Activated T-helper 1 cell treated with anti-CD3 and anti-CD28 coated beads, Interleukin-12 subunit alpha, Interleukin-12 subunit beta, Interleukin-2, Interleukin-4 antibody, amounts not matched to agents 30 ng/mL and 10 ng/mL and 1 ng/mL, durations not matched to agents 14 hours and 24 hours and 36 hours (primary cell): Measurements from ENCODE around the gene COMMD1. TPM values are rescaled to one million over a fixed set of nuclear protein-coding genes. Genes with fewer than 3 reads are reported as not detected.
"Not testable (repeated sequence)": the region's sequence is repeated elsewhere in the genome, so short reads cannot be mapped to it uniquely, and the experiment has no call there.

Experiments
- DNase-seq: peaks from one replicate; pipeline ENCODE4 v3.0.0; 2021; ENCODE audit warnings: low spot score
- H3K27ac Mint-ChIP-seq: one replicate; pipeline ENCODE4 v1.8.0; 2021; ENCODE audit warnings: mild to moderate bottlenecking, mixed read lengths
- H3K27me3 Mint-ChIP-seq: one replicate; pipeline ENCODE4 v1.8.0; 2022; ENCODE audit warnings: mild to moderate bottlenecking, moderate library complexity, mixed read lengths; ENCODE audit not compliant: insufficient read depth
- H3K36me3 Mint-ChIP-seq: one replicate; pipeline ENCODE4 v1.8.0; 2021; ENCODE audit warnings: low read depth, mixed read lengths
- H3K4me1 Mint-ChIP-seq: one replicate; pipeline ENCODE4 v1.8.0; 2021; ENCODE audit warnings: low read depth, mixed read lengths
- H3K4me3 Mint-ChIP-seq: one replicate; pipeline ENCODE4 v1.8.0; 2021; ENCODE audit warnings: mild to moderate bottlenecking, moderate library complexity, mixed read lengths
- H3K9me3 Mint-ChIP-seq: one replicate; pipeline ENCODE4 v1.8.0; 2021; ENCODE audit warnings: mixed read lengths
- intact Hi-C: fragments of 100-400 bp; cut with micrococcal nuclease; formaldehyde crosslinking; loops from one replicate; pipeline ENCODE4 v1.15.1; 2024
- total RNA-seq: library from RNA; stranded (reverse); gene quantifications from 2 replicates; pipeline ENCODE4 v1.2.3, GENCODE V29; 2022

Gene COMMD1
- total RNA-seq = 25.4 and 28.9 TPM in 2 replicates

DNA sequence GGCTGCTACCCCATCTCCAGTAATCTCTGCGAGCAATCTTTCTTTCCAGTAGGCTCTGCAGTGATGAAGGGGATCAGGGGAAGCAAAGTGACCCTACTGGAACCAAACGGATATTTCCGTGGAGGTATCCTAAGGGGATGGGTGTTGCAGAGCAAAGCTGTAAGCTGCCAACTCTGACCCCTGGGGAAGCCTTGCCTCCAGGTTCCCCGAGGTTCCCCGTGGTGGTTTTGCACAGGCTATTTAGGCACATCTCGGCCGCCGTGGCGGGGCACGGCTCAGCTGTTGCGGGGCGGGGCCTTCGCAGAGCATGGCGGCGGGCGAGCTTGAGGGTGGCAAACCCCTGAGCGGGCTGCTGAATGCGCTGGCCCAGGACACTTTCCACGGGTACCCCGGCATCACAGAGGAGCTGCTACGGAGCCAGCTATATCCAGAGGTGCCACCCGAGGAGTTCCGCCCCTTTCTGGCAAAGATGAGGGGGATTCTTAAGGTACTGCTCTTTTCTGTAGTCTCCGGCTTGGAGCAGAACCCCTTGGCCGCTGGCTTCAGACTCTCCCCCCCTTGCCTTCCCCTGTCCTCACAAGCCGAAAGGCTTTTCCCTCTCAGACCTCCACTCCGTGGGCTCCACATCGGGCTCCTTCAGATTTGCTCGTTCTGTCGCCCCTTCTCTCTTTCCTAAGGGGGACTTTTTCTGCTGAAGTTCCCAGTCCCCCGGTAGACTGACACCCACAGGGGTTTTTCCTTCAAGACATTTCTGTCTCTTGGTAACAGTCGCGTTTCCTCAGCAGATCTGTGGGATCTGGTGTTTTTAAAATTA, at the start of gene COMMD1:
COMMD1 (plus strand) TSS at position 303 of the 814 bp plus-strand sequence; CDS start at position 308, 5 bp downstream.
- H3K36me3 Mint-ChIP-seq = no peaks in the 10 kb centered on the region
- peaks cover 18% of the 10 kb centered on the region for H3K4me1 Mint-ChIP-seq
- intact Hi-C loops = loop anchor here (1.0 to 5.0 kb wide), 5 partner anchors 17 to 802 kb away; partner anchors contain the start of genes B3GNT2, CCT4, EHBP1 and FAM161A
- H3K27ac Mint-ChIP-seq = peak within 1 kb of the TSS; percentile 81
- no peaks in the 10 kb centered on the region for H3K9me3 Mint-ChIP-seq
- no peaks in the 10 kb centered on the region for H3K27me3 Mint-ChIP-seq
- peak within 1 kb of the TSS; percentile 97 for H3K4me3 Mint-ChIP-seq
- peak; percentile 78 for DNase-seq

DNA sequence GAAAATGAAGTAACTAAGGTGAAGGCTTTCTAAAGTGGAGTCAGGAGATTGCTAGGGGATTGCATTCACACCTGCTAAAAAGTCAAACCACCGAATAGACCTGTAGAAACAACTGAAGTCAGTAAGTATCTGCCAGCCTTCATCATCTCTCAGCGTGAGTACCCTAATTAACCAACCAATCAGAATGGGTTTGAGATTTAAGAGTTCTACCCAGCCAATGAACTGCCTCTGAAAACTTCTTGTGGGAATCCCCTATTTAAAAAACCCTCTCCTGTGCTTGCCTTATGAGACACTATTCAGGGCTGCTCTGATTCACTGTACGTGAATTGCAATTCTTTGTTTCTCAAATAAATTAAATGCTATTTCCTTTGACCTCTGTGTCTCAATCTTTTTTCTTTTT, 48.2 kb upstream of the COMMD1 start:
- Mint-ChIP-seq H3K4me3 (peak overlapping the region; percentile 12), H3K27me3 (no peaks in the 10 kb centered on the region), H3K4me1 (peaks cover 23% of the 10 kb centered on the region), H3K36me3 (peaks cover 12% of the 10 kb centered on the region), H3K9me3 (no peaks in the 10 kb centered on the region), H3K27ac (no peak overlapping the region)
- intact Hi-C loops = loop anchor here (10.0 kb wide), 2 partner anchors 1052 to 1102 kb away; partner anchors contain the start of gene PAPOLG
- no peak for DNase-seq

DNA sequence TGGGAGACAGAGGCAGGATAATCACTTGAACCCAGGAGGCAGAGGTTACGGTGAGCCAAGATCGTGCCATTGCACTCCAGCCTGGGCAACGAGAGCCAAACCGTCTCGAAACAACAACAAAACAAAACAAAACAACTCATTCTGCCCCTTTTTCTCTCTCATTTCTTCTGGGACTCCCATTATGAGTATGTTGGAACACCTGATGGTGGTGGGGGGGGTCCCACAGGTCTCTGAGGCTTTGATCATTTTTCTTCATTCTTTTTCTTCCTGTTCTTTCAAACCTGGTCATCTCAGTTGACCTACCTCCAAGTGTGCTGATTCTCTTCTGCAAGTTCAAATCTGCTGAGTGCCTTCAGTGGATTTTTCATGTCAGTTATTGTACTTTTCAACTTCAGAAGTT, 43.4 kb upstream of the COMMD1 start:
- Mint-ChIP-seq H3K36me3 (peaks cover 30% of the 10 kb centered on the region), H3K4me3 (no peak overlapping the region), H3K27ac (no peak overlapping the region), H3K4me1 (peaks cover 2% of the 10 kb centered on the region), H3K9me3 (no peaks in the 10 kb centered on the region), H3K27me3 (no peaks in the 10 kb centered on the region)
- no peak for DNase-seq
- intact Hi-C loops = no loop called here

DNA sequence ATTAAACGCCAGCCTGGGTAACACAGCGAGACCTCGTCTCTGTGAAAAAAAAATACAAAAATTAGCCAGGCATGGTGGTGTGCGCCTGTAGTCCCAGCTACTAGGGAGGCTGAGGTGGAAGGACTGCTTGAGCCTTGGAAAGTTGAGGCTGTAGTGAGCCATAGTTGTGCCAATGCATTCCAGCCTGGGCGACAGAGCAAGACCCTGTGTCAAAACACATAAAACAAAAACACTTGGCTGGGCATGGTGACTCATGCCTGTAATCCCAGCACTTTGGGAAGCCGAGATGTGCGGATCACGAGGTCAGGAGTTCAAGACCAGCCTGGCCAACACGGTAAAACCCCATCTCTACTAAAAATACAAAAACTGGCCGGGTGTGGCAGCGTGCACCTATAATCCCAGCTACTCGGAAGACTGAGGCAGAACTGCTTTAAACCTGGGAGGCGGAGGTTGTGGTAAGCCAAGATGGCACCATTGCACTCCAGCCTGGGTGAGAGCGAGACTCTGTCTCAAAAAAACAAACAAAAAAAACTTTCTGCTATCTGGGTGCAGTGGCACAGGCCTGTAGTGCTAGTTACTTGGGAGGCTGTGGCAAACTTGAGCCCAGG, 38.9 kb upstream of the COMMD1 start:
- H3K36me3 Mint-ChIP-seq = peaks cover 48% of the 10 kb centered on the region
- H3K27ac Mint-ChIP-seq, H3K9me3 Mint-ChIP-seq, H3K27me3 Mint-ChIP-seq, H3K4me3 Mint-ChIP-seq, DNase-seq, H3K4me1 Mint-ChIP-seq, intact Hi-C loops: not testable (repeated sequence)

DNA sequence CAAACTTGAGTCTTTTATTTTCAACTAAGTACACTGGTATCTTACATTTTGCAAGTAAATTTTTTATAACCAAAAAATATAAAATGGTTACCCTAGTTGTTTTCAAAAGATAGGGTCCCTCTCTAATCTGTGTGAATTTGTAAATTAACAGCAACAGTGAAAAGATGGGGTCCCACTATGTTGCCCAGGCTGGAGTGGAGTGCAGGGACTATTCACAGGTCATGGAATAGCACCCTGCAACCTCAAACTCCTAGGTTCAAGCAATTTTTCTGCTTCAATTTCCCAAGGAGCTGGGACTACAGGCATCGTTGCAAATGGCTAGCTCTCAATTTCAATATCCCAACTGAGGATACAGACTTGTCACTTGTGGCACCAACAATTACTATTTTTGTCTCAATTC, 29.1 kb upstream of the COMMD1 start:
- no peaks in the 10 kb centered on the region for H3K9me3 Mint-ChIP-seq
- DNase-seq = no peak
- H3K27ac Mint-ChIP-seq = no peak overlapping the region
- peaks cover 59% of the 10 kb centered on the region for H3K36me3 Mint-ChIP-seq
- peaks cover 4% of the 10 kb centered on the region for H3K4me1 Mint-ChIP-seq
- H3K4me3 Mint-ChIP-seq = no peak overlapping the region
- no peaks in the 10 kb centered on the region for H3K27me3 Mint-ChIP-seq
- intact Hi-C loops = loop anchor here (5.0 kb wide), 1 partner anchor 379 kb away; no protein-coding TSS in a partner anchor

DNA sequence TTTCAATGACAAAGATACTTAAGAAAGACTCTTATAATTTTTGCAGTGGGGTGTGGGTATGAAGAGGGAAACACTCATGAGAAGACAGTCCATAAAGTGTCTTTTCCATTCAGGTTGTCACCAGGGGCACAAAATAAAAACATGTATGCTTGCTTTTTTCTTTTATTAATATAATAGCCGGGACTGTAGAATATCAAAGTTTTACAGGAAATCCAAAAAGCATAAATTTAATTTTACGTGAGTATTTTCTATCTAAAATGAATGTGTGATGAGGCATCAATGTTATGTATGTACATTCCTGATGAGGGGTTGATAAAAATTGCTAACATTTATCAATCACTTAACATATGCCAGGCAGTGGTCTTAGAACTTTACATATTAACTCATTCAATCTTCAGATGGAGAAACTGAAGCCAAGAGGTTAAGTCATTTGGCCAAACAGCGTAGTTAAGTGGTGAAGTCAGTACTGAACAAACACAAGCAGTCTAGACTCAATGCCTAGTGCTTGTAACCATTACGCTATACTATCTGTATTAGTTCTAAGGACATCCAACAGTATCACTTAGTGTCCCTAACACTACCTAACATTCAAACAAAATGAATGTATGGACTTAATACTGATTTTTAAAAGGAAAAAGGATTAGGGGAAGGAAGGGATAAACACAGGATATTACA, 27.8 kb upstream of the COMMD1 start:
- no peaks in the 10 kb centered on the region for H3K4me1 Mint-ChIP-seq
- peaks cover 56% of the 10 kb centered on the region for H3K36me3 Mint-ChIP-seq
- no peak overlapping the region for H3K27ac Mint-ChIP-seq
- no peaks in the 10 kb centered on the region for H3K27me3 Mint-ChIP-seq
- intact Hi-C loops = loop anchor here (5.0 kb wide), 1 partner anchor 380 kb away; no protein-coding TSS in a partner anchor
- DNase-seq = no peak
- no peaks in the 10 kb centered on the region for H3K9me3 Mint-ChIP-seq
- no peak overlapping the region for H3K4me3 Mint-ChIP-seq

DNA sequence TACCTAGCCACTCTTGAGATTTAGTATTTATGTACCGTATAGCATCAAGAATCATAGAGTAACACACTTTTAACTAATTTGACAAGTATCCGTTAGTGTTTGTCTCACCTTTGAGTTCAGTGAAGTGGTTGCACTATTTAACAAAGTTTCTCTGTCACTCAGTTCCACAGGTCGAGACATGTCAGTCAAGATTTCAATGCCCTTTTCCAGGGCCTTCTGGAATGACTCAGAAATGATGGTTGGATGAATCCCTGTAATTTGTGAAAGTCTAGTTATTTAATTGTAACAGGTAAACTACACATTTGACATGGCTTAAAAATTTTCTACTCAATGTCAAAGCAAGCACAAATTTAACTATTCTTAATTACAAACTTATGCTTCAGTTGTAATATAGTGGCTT, 26.7 kb upstream of the COMMD1 start:
- DNase-seq = no peak
- H3K27ac Mint-ChIP-seq = no peak overlapping the region
- no peaks in the 10 kb centered on the region for H3K27me3 Mint-ChIP-seq
- H3K4me3 Mint-ChIP-seq = no peak overlapping the region
- intact Hi-C loops = loop anchor here (5.0 kb wide), 1 partner anchor 381 kb away; no protein-coding TSS in a partner anchor
- H3K36me3 Mint-ChIP-seq = peaks cover 59% of the 10 kb centered on the region
- no peaks in the 10 kb centered on the region for H3K4me1 Mint-ChIP-seq
- H3K9me3 Mint-ChIP-seq = no peaks in the 10 kb centered on the region

DNA sequence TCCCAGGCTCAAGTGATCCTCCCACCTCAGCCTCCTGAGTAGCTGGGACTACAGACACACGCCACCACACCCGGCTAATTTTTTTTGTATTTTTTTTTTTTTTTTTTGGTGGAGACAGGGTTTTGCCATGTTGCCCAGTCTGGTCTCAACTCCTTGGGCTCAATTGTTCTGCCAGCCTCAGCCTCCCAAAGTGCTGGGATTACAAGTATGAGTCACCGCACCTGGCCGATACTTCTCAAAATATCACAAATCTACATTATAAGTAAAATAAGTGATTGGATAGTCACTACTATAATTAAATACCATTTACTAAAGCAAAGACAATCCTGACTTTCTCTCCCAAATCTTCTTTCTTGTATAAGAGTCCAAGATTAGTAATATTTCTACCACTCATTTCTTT, 26.1 kb upstream of the COMMD1 start:
- peaks cover 57% of the 10 kb centered on the region for H3K36me3 Mint-ChIP-seq
- H3K4me1 Mint-ChIP-seq, DNase-seq, H3K27ac Mint-ChIP-seq, H3K9me3 Mint-ChIP-seq, H3K4me3 Mint-ChIP-seq, H3K27me3 Mint-ChIP-seq: not testable (repeated sequence)
- intact Hi-C loops = loop anchor here (5.0 kb wide), 1 partner anchor 382 kb away; no protein-coding TSS in a partner anchor

DNA sequence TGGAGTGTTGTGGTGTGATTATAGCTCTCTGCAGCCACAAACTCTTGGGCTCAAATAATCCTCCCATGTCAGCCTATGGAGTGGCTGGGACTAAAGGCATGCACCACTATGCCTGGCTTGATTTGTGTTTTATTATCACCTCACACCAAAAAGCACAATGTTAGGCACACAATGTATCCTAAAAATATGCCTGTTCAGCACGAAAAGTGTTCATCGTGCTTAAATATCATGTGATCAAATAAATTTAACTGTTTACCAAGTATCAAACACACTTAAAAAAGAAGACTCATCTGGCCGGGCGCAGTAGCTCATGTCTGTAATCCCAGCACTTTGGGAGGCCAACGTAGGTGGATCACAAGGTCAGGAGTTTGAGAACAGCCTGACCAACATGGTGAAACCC, 22.6 kb upstream of the COMMD1 start:
- intact Hi-C loops = loop anchor here (10.0 kb wide), 3 partner anchors 188 to 1962 kb away; partner anchors contain the start of gene UGP2
- H3K4me1 Mint-ChIP-seq = peaks cover 14% of the 10 kb centered on the region
- H3K36me3 Mint-ChIP-seq = peaks cover 47% of the 10 kb centered on the region
- H3K27ac Mint-ChIP-seq = no peak overlapping the region
- no peak overlapping the region for H3K4me3 Mint-ChIP-seq
- no peak for DNase-seq
- H3K9me3 Mint-ChIP-seq = no peaks in the 10 kb centered on the region
- no peaks in the 10 kb centered on the region for H3K27me3 Mint-ChIP-seq

DNA sequence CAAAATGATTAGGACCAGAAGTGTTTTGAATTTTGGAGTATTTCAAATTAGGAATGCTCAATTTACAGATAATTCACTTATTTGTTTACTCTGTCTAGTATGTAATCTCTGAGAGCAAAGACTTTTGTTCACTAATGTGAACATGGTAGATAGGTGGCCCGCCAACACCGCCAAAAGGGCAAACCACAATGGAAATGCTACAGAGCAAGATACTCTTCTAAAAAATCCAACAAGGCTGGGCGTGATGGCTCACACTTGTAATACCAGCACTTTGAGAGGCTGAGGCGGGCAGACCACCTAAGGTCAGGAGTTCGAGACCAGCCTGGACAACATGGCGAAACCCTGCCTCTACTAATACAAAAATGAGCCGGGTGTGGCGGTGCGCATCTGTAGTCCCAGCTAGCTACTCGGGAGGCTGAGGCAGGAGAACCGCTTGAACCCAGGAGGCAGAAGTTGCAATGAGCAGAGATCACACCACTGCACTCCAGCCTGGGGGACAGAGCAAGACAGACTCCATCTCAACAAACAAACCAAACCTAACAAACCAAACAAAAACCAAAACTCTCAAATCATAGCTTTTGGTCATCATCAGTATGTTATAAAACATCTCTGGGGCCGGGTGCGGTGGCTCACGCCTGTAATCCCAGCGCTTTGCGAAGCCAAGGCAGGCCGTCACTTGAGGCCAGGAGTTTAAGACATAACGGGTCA, 19.4 kb upstream of the COMMD1 start:
- Mint-ChIP-seq H3K4me1 (peaks cover 23% of the 10 kb centered on the region), H3K36me3 (peaks cover 31% of the 10 kb centered on the region), H3K4me3 (peak overlapping the region; percentile 95), H3K27me3 (no peaks in the 10 kb centered on the region), H3K27ac (no peak overlapping the region), H3K9me3 (no peaks in the 10 kb centered on the region)
- intact Hi-C loops = loop anchor here (5.0 to 10.0 kb wide), 4 partner anchors 191 to 1959 kb away; partner anchors contain the start of genes UGP2 and USP34
- DNase-seq = no peak

DNA sequence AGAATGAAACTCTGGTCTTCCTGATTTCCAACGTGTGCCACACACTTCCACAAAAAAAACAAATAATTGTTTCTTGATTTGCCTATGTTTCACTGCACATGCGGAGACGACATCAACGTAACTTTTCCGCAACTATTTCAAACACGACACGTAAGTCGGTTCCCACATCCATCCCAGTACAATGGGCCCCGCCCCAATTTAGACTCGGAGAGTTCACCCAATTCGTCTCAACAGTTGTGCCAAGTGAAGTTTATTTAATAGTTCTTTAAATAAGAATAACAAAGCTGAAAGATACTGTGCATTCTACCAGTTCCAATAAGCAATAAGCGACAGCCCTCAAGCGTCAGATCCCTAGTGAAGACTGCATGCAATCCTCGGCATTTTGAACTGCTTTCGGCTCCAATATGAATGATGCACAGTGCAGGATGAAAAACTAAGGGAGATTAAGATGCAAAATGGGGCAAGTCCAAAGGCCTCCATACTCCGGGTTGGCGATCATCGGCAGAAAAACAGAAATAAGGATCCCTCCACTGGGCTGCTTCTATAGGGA, 17.7 kb upstream of the COMMD1 start:
- Mint-ChIP-seq H3K27me3 (no peaks in the 10 kb centered on the region), H3K36me3 (peaks cover 26% of the 10 kb centered on the region), H3K27ac (peak overlapping the region; percentile 97), H3K4me3 (peak overlapping the region; percentile 95), H3K4me1 (peaks cover 23% of the 10 kb centered on the region), H3K9me3 (no peaks in the 10 kb centered on the region)
- DNase-seq = no peak
- intact Hi-C loops = loop anchor here (1.0 to 10.0 kb wide), 12 partner anchors 18 to 1957 kb away; partner anchors contain the start of genes COMMD1, EHBP1, FAM161A and MDH1
